ENCODE results near the gene AURKAIP1. TPM values are rescaled to one million over a fixed set of nuclear protein-coding genes. Genes with fewer than 3 reads are reported as not detected.

The AURKAIP1 gene
- total RNA-seq, 6 experiments from 2014 or later, result 178 to 206 (median 196) TPM

- no peak overlapping the region for H3K27ac Mint-ChIP-seq
- no peak for DNase-seq
- TF ChIP-seq CTCF (IDR thresholded peaks at IDR 0.05), result no peak
- H3K4me1 Mint-ChIP-seq (ENCODE audit: low read depth), result no peaks in the 10 kb centered on the region
- no peaks in the 10 kb centered on the region for H3K9me3 Mint-ChIP-seq
- H3K4me3 Mint-ChIP-seq, result no peak overlapping the region
- peaks cover 11% of the 10 kb centered on the region for H3K36me3 Mint-ChIP-seq (ENCODE audit: low read depth)
- peaks cover 6% of the 10 kb centered on the region for H3K27me3 Mint-ChIP-seq (ENCODE audit: insufficient read depth)
Measured at GRCh38 chr1:1336931-1337792, 37.8 kb downstream of the AURKAIP1 start.

- H3K27ac Mint-ChIP-seq, result no peak overlapping the region
- no peak overlapping the region for H3K4me3 Mint-ChIP-seq
- no peak for TF ChIP-seq CTCF (IDR thresholded peaks at IDR 0.05)
- DNase-seq, result no peak
- H3K27me3 Mint-ChIP-seq (ENCODE audit: insufficient read depth), result peaks cover 12% of the 10 kb centered on the region
- peaks cover 11% of the 10 kb centered on the region for H3K36me3 Mint-ChIP-seq (ENCODE audit: low read depth)
- no peaks in the 10 kb centered on the region for H3K4me1 Mint-ChIP-seq (ENCODE audit: low read depth)
- no peaks in the 10 kb centered on the region for H3K9me3 Mint-ChIP-seq
Measured at GRCh38 chr1:1336446-1336845, 38.6 kb downstream of the AURKAIP1 start.

- peaks cover 5% of the 10 kb centered on the region for H3K36me3 Mint-ChIP-seq (ENCODE audit: low read depth)
- no peaks in the 10 kb centered on the region for H3K9me3 Mint-ChIP-seq
- H3K4me1 Mint-ChIP-seq (ENCODE audit: low read depth), result no peaks in the 10 kb centered on the region
- TF ChIP-seq CTCF (IDR thresholded peaks at IDR 0.05), result no peak
- no peak overlapping the region for H3K27ac Mint-ChIP-seq
- no peak for DNase-seq
- peaks cover 17% of the 10 kb centered on the region for H3K27me3 Mint-ChIP-seq (ENCODE audit: insufficient read depth)
- no peak overlapping the region for H3K4me3 Mint-ChIP-seq
Measured at GRCh38 chr1:1335792-1336248, 39.2 kb downstream of the AURKAIP1 start.

- no peak overlapping the region for H3K27ac Mint-ChIP-seq
- DNase-seq, result no peak
- no peaks in the 10 kb centered on the region; the same call in 1 of the 2 replicates for H3K36me3 Mint-ChIP-seq (ENCODE audit: low read depth)
- no peak for TF ChIP-seq CTCF (IDR thresholded peaks at IDR 0.05)
- peaks cover 18% of the 10 kb centered on the region for H3K27me3 Mint-ChIP-seq (ENCODE audit: insufficient read depth)
- H3K4me1 Mint-ChIP-seq (ENCODE audit: low read depth), result no peaks in the 10 kb centered on the region
- H3K4me3 Mint-ChIP-seq, result no peak overlapping the region
- no peaks in the 10 kb centered on the region for H3K9me3 Mint-ChIP-seq
Measured at GRCh38 chr1:1335283-1335682, 39.7 kb downstream of the AURKAIP1 start.

- no peak for DNase-seq
- Mint-ChIP-seq H3K4me3 (no peak overlapping the region), H3K9me3 (peaks cover 2% of the 10 kb centered on the region), H3K27ac (no peak overlapping the region), H3K36me3 (ENCODE audit: low read depth) (peaks cover 2% of the 10 kb centered on the region), H3K27me3 (ENCODE audit: insufficient read depth) (peaks cover 21% of the 10 kb centered on the region), H3K4me1 (ENCODE audit: low read depth) (no peaks in the 10 kb centered on the region)
- TF ChIP-seq CTCF (IDR thresholded peaks at IDR 0.05), result no peak
Measured at GRCh38 chr1:1334835-1335234, 40.2 kb downstream of the AURKAIP1 start.

Data from HFFc6 (cell line).